NCI-H2081 treated with DMSO at 0.1 percent for 48 hours (cell line): ENCODE measurements around the gene PDCD6IP.
"Not testable (repeated sequence)": the region's sequence is repeated elsewhere in the genome, so short reads cannot be mapped to it uniquely, and the experiment has no call there.

Source experiments
- DNase-seq: peaks from one replicate; lab custom pipeline; 2025; lab: John Stamatoyannopoulos, UW

The PDCD6IP gene

GRCh38 chr3:33798418-33799201, at the start of gene PDCD6IP:
PDCD6IP (plus strand) TSS chr3:33798630; CDS start chr3:33798729, 99 bp downstream.
- DNase-seq = peak; percentile 48

- DNase-seq = no peak
Measured at GRCh38 chr3:33749546-33750210, 48.8 kb upstream of the PDCD6IP start.

GRCh38 chr3:33750211-33750548, 48.2 kb upstream of the PDCD6IP start:
- DNase-seq = no peak

- DNase-seq = no peak
Measured at GRCh38 chr3:33751336-33751735, 47.1 kb upstream of the PDCD6IP start.

- DNase-seq = not testable (repeated sequence)
Measured at GRCh38 chr3:33754391-33754790, 44.0 kb upstream of the PDCD6IP start.

- DNase-seq = no peak
Measured at GRCh38 chr3:33758281-33758680, 40.1 kb upstream of the PDCD6IP start.

GRCh38 chr3:33758864-33759263, 39.6 kb upstream of the PDCD6IP start:
- DNase-seq = no peak

GRCh38 chr3:33768578-33769330, 29.7 kb upstream of the PDCD6IP start:
- DNase-seq = no peak

GRCh38 chr3:33773637-33774036, 24.8 kb upstream of the PDCD6IP start:
- no peak for DNase-seq

GRCh38 chr3:33775363-33775762, 23.1 kb upstream of the PDCD6IP start:
- no peak for DNase-seq

- DNase-seq = no peak
Measured at GRCh38 chr3:33777996-33778395, 20.4 kb upstream of the PDCD6IP start.

GRCh38 chr3:33779751-33780150, 18.7 kb upstream of the PDCD6IP start:
- DNase-seq = no peak

GRCh38 chr3:33781413-33781812, 17.0 kb upstream of the PDCD6IP start:
- DNase-seq = not testable (repeated sequence)

GRCh38 chr3:33786565-33787327, 11.7 kb upstream of the PDCD6IP start:
- DNase-seq = no peak

- no peak for DNase-seq
Measured at GRCh38 chr3:33787328-33788009, 11.0 kb upstream of the PDCD6IP start.

- no peak for DNase-seq
Measured at GRCh38 chr3:33789183-33789954, 9.1 kb upstream of the PDCD6IP start.

- DNase-seq = no peak
Measured at GRCh38 chr3:33790091-33790490, 8.3 kb upstream of the PDCD6IP start.

- no peak for DNase-seq
Measured at GRCh38 chr3:33791477-33792166, 6.8 kb upstream of the PDCD6IP start.

GRCh38 chr3:33792167-33792892, 6.1 kb upstream of the PDCD6IP start:
- no peak for DNase-seq
